Loucy (cell line): ENCODE measurements around the gene MCHR1.

Experiments used
- CTCF ChIP-seq: fragments of 200-600 bp; sonication (generic); conservative IDR thresholded peaks from 2 replicates; pipeline ENCODE4 v1.5.1; 2014; ENCODE audit warnings: mild to moderate bottlenecking, antibody characterized with exemption, low read length
- EZH2phosphoT487 ChIP-seq: fragments of 200-600 bp; IDR thresholded peaks from 2 replicates; pipeline ENCODE4 v1.6.1; 2018; ENCODE audit warnings: antibody characterized with exemption, mild to moderate bottlenecking, moderate library complexity, borderline replicate concordance

DNA sequence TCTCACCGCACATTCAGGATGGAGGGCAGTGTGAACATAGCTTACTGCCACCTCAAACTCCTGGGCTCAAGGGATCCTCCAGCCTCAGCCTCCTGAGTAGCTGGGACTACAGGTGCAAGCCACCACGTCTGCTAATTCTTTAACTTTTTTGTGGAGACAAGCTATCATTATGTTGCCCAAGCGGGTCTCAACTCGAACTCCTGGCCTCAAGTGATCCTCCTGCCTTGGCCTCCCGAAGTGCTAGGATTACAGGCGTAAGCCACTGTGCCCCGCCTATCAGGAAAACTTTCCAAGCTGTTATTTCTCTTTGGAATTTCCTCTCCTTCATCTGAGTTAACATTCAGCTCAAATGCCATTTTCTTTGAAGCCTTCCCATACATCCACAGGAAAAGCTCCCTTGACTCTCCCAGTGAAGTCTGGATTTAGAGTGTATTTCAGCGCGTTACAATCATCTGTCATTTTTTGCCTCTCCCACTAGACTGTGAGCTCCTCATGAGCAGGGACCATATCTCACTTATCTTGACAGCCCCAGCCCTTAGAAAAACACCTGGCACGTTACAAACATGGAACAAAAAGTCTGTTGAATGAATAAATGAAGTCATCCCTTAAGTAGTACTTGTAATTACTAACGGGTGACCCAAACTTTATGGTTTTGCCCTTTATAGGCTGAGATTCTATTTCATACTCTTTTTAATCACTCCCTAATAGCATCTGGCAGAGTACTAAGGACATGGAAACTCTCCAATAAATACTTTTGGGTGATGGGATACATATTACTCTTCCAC, 45.0 kb upstream of the MCHR1 start:
- TF ChIP-seq CTCF (no peak), EZH2phosphoT487 (no peak)
